ENCODE data around the gene RRP1.

DNA sequence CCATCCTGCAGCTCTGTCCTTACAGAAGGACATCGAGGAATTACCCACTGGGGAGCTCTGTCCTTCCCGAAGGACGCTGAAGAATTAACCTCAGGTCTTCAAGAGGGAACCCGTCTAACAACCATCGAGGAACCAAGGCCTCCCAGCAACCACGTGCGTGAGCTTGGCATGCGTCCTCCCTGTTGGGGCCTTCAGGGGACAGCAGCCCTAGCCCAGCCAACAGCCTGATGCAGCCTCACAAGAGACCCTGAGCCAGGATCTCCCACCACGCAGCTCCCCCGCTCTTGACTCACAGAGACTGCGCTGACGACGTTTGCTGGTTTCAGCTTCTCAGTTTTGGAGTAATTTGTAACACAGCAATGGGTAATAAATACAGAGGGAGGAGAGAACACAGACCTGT, 56.0 kb downstream of the RRP1 start:
- TF ChIP-seq, protein P1, sequence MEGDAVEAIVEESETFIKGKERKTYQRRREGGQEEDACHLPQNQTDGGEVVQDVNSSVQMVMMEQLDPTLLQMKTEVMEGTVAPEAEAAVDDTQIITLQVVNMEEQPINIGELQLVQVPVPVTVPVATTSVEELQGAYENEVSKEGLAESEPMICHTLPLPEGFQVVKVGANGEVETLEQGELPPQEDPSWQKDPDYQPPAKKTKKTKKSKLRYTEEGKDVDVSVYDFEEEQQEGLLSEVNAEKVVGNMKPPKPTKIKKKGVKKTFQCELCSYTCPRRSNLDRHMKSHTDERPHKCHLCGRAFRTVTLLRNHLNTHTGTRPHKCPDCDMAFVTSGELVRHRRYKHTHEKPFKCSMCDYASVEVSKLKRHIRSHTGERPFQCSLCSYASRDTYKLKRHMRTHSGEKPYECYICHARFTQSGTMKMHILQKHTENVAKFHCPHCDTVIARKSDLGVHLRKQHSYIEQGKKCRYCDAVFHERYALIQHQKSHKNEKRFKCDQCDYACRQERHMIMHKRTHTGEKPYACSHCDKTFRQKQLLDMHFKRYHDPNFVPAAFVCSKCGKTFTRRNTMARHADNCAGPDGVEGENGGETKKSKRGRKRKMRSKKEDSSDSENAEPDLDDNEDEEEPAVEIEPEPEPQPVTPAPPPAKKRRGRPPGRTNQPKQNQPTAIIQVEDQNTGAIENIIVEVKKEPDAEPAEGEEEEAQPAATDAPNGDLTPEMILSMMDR (IDR thresholded peaks at IDR 0.05) = no peak
- TF ChIP-seq EP300 (IDR thresholded peaks at IDR 0.05) = no peak

Data from esophagus muscularis mucosa (tissue), 3 donors.